Suprapubic skin (tissue), 4 donors: Measurements from ENCODE around the gene ZAP70. TPM values are rescaled to one million over a fixed set of nuclear protein-coding genes. Genes with fewer than 3 reads are reported as not detected.

Experiments used
- DNase-seq, 2 donors: peaks; one replicate each; pipeline ENCODE4 v3.0.0-alpha.2; 2019; ENCODE audit warnings: low spot score in 2 of 2
- H3K27ac ChIP-seq: fragments of 200-600 bp; sonication (generic); one replicate; pipeline ENCODE4 v1.5.1; 2019
- H3K27me3 ChIP-seq: fragments of 200-600 bp; sonication (generic); one replicate; pipeline ENCODE4 v1.5.1; 2019
- H3K36me3 ChIP-seq: fragments of 200-600 bp; sonication (generic); one replicate; pipeline ENCODE4 v1.5.1; 2019
- H3K4me1 ChIP-seq: fragments of 200-600 bp; sonication (generic); one replicate; pipeline ENCODE4 v1.5.1; 2019
- H3K4me3 ChIP-seq: fragments of 200-600 bp; sonication (generic); one replicate; pipeline ENCODE4 v1.5.1; 2019; ENCODE audit warnings: mild to moderate bottlenecking
- H3K9me3 ChIP-seq: fragments of 200-600 bp; sonication (generic); one replicate; pipeline ENCODE4 v1.5.1; 2019
- EP300 ChIP-seq: sonication (generic); formaldehyde crosslinking; IDR thresholded peaks from one replicate; pipeline ENCODE4 v1.6.1; 2017; ENCODE audit warnings: antibody characterized with exemption
- POLR2A ChIP-seq, 2 donors: fragments of 450-650 bp; IDR thresholded peaks; one replicate each; pipeline ENCODE4 v1.6.1; 2017; ENCODE audit warnings: antibody characterized with exemption in 2 of 2, mild to moderate bottlenecking in 2 of 2, moderate library complexity in 2 of 2
- POLR2AphosphoS5 ChIP-seq, 3 donors: sonication (generic); formaldehyde crosslinking; IDR thresholded peaks; one replicate each; pipeline ENCODE4 v1.6.1; 2017; ENCODE audit warnings: antibody characterized with exemption in 3 of 3
- WGBS: methylation state at CpG from one replicate; pipeline ENCODE4 v1.1.5; 2018; 5-methylcytosine and 5-hydroxymethylcytosine counted together
- total RNA-seq, 4 donors: library from RNA; depleted of rRNA; stranded (reverse); fragments of >200 nt; gene quantifications; one replicate each; pipeline ENCODE4 v1.1.0, GENCODE V29; 2016
- TF ChIP-seq, protein P1 (sequence below), 2 donors: fragments of 200-600 bp in 1 of 2; fragments of 450-650 bp in 1 of 2; sonication (generic) in 1 of 2; IDR thresholded peaks; one replicate each; pipeline ENCODE4 v1.5.1; 2016 to 2019; ENCODE audit warnings: antibody characterized with exemption in 2 of 2, mild to moderate bottlenecking in 1 of 2, moderate library complexity in 1 of 2

The ZAP70 gene
- total RNA-seq, 4 donors from 2014 or later: 1.1 to 5.5 (median 2.2) TPM

DNA sequence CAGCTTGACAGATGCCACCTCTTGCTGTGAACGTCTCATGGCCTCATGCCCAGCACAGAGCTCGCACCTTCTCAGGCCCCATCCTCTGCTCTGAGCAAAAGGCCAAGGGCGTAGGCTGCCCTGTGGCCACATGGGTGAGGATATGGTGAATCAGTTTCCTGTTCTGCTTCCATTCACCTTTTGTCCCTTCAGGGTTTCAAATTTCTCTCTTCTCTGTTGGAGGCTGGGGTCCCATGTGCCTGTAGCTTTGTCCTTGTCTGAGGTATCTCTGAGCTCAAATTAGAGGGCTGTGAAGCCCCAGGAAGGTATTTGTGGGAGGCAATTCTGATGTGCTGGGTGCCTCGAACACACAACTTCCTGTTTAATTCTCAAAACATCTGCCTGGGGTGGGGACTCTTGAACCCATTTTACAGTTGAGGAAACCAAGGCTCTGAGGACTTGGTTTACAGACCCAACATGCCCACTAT lies 29.0 kb downstream of the ZAP70 start:
- peaks cover 8% of the 10 kb centered on the region for H3K4me1 ChIP-seq
- peak in 1 of 2 donors; percentile 54 for DNase-seq
- no peaks in the 10 kb centered on the region for H3K27me3 ChIP-seq
- TF ChIP-seq, protein P1, sequence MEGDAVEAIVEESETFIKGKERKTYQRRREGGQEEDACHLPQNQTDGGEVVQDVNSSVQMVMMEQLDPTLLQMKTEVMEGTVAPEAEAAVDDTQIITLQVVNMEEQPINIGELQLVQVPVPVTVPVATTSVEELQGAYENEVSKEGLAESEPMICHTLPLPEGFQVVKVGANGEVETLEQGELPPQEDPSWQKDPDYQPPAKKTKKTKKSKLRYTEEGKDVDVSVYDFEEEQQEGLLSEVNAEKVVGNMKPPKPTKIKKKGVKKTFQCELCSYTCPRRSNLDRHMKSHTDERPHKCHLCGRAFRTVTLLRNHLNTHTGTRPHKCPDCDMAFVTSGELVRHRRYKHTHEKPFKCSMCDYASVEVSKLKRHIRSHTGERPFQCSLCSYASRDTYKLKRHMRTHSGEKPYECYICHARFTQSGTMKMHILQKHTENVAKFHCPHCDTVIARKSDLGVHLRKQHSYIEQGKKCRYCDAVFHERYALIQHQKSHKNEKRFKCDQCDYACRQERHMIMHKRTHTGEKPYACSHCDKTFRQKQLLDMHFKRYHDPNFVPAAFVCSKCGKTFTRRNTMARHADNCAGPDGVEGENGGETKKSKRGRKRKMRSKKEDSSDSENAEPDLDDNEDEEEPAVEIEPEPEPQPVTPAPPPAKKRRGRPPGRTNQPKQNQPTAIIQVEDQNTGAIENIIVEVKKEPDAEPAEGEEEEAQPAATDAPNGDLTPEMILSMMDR (IDR thresholded peaks at IDR 0.05): no peak
- TF ChIP-seq EP300 (no peak), POLR2AphosphoS5 (IDR thresholded peaks at IDR 0.05) (no peak), POLR2A (IDR thresholded peaks at IDR 0.05) (no peak)
- no peak overlapping the region for H3K27ac ChIP-seq
- whole genome bisulfite sequencing: 75% methylated on average over 4 of the region's 4 CpGs
- no peaks in the 10 kb centered on the region for H3K36me3 ChIP-seq
- H3K4me3 ChIP-seq: no peak overlapping the region
- H3K9me3 ChIP-seq: no peaks in the 10 kb centered on the region

DNA sequence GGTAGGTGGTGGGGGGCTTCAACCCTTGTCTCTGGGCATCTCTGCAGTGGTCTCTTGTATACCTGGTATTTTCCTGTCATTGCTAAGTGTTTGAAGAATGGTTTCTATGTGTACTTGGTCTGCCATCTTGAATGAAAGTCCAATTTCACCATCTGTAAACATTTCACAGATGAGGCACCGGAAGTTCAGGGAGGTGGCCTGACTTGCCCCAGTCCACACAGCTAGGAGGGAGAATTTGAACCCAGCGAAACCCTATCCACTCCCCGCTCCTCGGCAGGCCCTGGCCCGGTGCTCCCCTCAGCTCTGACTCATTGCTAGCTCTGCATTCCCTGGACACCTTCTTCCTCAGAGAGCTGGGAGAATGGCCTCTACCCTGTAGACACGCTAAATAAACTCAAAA lies 30.5 kb downstream of the ZAP70 start:
- H3K9me3 ChIP-seq: no peaks in the 10 kb centered on the region
- TF ChIP-seq POLR2AphosphoS5 (IDR thresholded peaks at IDR 0.05): no peak
- TF ChIP-seq, protein P1 (IDR thresholded peaks at IDR 0.05): no peak
- TF ChIP-seq EP300: no peak
- TF ChIP-seq POLR2A (IDR thresholded peaks at IDR 0.05): no peak
- 98% methylated on average over 6 of the region's 6 CpGs for WGBS
- H3K27ac ChIP-seq: no peak overlapping the region
- no peak overlapping the region for H3K4me3 ChIP-seq
- no peaks in the 10 kb centered on the region for H3K36me3 ChIP-seq
- no peaks in the 10 kb centered on the region for H3K27me3 ChIP-seq
- peak in 1 of 2 donors; percentile 55 for DNase-seq
- peaks cover 8% of the 10 kb centered on the region for H3K4me1 ChIP-seq

DNA sequence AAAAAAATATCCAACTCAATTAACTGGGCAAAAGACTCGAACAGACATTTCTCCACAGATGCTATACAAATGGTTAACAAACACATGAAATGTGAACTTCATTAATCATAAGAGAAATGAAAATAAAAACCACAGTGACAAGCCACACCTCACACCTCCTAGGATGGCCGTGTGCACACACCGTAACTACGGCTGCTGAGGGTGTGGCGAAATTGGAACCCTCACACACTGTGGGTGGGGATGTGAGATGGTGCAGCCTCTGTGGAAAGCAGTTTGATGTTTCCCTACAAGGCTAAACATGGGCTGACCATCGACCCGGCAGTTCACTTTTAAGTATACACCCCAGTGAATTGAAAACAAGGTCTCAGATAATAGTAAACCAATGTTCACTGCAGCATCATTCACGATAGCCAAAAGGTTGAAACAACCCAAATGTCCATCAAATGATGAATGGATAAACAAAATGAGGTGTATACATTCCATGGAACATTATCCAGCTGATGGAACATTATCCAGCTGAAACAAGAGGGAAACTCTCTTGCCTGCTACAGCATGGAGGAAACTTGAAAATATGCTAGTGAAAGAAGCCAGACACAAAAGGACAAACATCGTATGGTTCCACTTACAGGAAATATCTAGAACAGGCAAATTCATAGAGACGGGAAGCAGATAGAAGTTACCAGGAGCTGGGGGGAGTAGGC lies 32.2 kb downstream of the ZAP70 start:
- H3K9me3 ChIP-seq: no peaks in the 10 kb centered on the region
- 52% methylated on average over 10 of the region's 10 CpGs for WGBS
- H3K4me1 ChIP-seq: peaks cover 6% of the 10 kb centered on the region
- TF ChIP-seq POLR2A (IDR thresholded peaks at IDR 0.05) (no peak), POLR2AphosphoS5 (IDR thresholded peaks at IDR 0.05) (no peak), EP300 (no peak)
- TF ChIP-seq, protein P1 (IDR thresholded peaks at IDR 0.05): no peak
- peaks cover 7% of the 10 kb centered on the region for H3K36me3 ChIP-seq
- no peak overlapping the region for H3K27ac ChIP-seq
- H3K4me3 ChIP-seq: no peak overlapping the region
- DNase-seq: peak in 1 of 2 donors; percentile 11
- H3K27me3 ChIP-seq: no peaks in the 10 kb centered on the region

DNA sequence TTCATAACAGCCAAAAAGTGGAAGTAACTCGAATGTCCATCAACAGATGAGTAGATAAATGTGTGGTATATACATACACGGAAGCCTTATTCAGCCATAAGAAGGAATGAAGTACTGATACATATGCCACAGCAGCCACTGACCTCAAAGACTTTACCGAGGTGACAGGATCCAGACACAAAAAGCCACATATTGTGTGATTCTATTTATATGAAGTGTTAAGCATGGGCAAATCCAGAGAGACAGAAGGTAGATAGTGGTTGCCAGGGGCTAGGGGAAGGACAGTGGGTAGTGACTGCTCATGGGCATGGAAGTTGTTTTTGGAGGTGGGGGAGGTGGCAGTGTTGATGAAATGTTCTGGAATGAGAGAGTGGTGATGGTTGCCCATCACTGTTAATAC lies 33.9 kb downstream of the ZAP70 start:
- peaks cover 1% of the 10 kb centered on the region for H3K4me1 ChIP-seq
- peaks cover 21% of the 10 kb centered on the region for H3K36me3 ChIP-seq
- WGBS: 74% methylated on average over 3 of the region's 3 CpGs
- no peaks in the 10 kb centered on the region for H3K27me3 ChIP-seq
- TF ChIP-seq POLR2A (IDR thresholded peaks at IDR 0.05): no peak
- H3K4me3 ChIP-seq: no peak overlapping the region
- H3K27ac ChIP-seq: no peak overlapping the region
- DNase-seq: peak in 1 of 2 donors; percentile 13
- no peaks in the 10 kb centered on the region for H3K9me3 ChIP-seq

DNA sequence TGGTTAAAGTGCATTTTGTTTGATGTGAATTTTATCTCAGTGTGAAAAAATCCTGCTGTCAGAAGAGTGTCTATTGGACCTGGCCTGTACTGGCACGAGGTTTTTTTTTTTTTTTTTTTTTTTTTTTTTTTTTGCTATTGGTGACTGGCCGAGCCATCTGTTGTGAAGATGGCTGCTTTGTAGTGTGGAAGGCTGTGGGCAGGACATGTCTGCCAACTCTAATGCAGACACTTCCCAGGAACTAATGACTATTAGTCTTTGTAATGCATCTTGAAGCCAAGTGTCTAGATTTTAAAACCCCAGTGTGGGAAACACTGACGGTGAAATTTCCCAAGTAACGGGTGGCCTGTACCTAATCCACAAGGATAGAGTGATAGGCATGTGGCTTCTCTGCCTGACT lies 34.3 kb downstream of the ZAP70 start:
- 67% methylated on average over 4 of the region's 4 CpGs for WGBS
- no peak for TF ChIP-seq POLR2AphosphoS5 (IDR thresholded peaks at IDR 0.05)
- TF ChIP-seq, protein P1 (IDR thresholded peaks at IDR 0.05): no peak
- TF ChIP-seq POLR2A (IDR thresholded peaks at IDR 0.05): no peak
- no peak for TF ChIP-seq EP300
- peaks cover 21% of the 10 kb centered on the region for H3K36me3 ChIP-seq
- H3K27ac ChIP-seq: no peak overlapping the region
- no peaks in the 10 kb centered on the region for H3K27me3 ChIP-seq
- H3K4me1 ChIP-seq: peaks cover 2% of the 10 kb centered on the region
- no peaks in the 10 kb centered on the region for H3K9me3 ChIP-seq
- H3K4me3 ChIP-seq: no peak overlapping the region
- peak in 1 of 2 donors; percentile 4 for DNase-seq
